ENCODE data around the gene KREMEN1. TPM values are rescaled to one million over a fixed set of nuclear protein-coding genes. Genes with fewer than 3 reads are reported as not detected.

The KREMEN1 gene
- total RNA-seq, 2 donors from 2014 or later = 0.19 to 0.55 TPM

DNA sequence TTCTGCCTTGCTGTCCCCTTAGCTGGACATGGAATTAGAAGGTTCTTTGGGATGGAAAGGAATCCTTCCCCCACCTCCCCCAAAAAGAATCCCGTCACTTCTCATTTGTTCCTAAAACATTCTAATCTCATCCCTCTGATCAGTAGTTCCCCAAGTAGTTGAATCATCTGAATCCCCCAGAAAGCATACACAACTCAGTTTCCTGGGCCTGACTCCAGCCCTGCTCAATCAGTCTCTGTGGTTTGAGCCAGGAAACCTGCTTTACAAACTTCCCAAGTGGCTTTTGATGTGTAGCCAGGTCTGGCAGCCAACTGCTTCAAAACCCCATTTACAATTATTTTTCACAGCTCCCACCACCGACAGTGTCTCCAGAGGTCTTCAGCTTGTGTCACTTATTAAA, 31.4 kb upstream of the KREMEN1 start:
- Mint-ChIP-seq H3K27ac (no peak overlapping the region), H3K36me3 (no peaks in the 10 kb centered on the region), H3K9me3 (no peaks in the 10 kb centered on the region)
- ATAC-seq = no peak
- no peak for DNase-seq (ENCODE audit: low spot score in 2 of 2)

DNA sequence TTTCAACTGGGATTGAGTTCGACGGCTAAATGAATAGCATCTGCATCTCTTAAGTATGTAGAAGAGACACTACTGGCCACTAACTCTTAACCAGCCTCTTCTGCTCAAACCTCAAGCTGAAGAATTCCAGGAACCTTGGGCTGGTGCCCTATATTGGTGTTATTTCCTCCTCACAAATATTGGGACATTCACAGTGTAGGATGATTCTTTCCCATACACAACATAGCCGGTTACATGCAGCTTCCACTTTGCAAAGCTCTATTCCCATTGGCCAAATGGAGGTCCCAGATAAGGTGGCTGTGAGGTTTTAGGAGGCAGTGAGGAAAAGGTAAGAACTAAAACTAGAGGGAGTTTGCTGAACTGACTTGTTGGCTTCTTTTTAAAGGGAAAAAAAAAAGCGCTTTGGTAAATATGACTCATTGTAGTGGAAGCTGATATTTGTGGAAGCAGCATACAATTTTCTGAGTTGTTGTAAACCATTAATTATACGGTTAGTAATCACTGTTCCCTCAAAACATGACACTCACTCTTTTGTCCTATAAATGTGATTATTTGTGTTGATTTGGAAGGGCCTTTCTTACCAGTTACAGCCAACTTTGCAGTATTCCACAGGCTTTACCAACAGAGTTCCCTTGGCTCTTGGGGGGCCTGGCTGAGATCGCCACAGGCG, 28.8 kb upstream of the KREMEN1 start:
- Mint-ChIP-seq H3K36me3 (no peaks in the 10 kb centered on the region), H3K27ac (no peak overlapping the region), H3K9me3 (no peaks in the 10 kb centered on the region)
- ATAC-seq (no peak), DNase-seq (ENCODE audit: low spot score in 2 of 2) (no peak)

DNA sequence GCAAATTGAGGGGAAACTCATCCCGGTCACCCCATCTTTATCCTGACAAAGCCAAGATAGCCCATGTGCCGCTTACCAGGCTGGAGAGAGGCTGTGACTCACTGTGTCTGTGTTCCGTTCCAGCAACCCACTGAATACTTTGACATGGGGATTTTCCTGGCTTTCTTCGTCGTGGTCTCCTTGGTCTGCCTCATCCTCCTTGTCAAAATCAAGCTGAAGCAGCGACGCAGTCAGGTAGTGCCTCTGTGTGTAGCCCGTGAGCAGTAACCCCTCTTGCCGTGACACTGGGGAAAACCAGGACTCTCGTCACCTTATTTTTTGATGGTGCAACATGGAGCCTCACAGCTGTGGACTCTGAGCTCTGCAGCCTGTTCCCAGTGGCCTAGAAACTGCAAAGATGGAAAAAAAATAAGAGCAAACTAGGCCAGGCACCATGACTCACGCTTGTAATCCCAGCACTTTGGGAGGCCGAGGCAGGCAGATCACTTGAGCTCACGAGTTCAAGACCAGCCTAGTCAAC, 28.1 kb upstream of the KREMEN1 start:
- DNase-seq (ENCODE audit: low spot score in 2 of 2) (no peak), ATAC-seq (no peak)
- Mint-ChIP-seq H3K9me3 (no peaks in the 10 kb centered on the region), H3K36me3 (no peaks in the 10 kb centered on the region), H3K27ac (no peak overlapping the region)

GRCh38 chr22:29048822-29049654, 23.8 kb upstream of the KREMEN1 start:
- no peaks in the 10 kb centered on the region for H3K36me3 Mint-ChIP-seq
- DNase-seq (ENCODE audit: low spot score in 2 of 2) = no peak
- no peaks in the 10 kb centered on the region for H3K9me3 Mint-ChIP-seq
- ATAC-seq = no peak
- peak overlapping the region in 1 of 2 donors; percentile 44 for H3K27ac Mint-ChIP-seq

DNA sequence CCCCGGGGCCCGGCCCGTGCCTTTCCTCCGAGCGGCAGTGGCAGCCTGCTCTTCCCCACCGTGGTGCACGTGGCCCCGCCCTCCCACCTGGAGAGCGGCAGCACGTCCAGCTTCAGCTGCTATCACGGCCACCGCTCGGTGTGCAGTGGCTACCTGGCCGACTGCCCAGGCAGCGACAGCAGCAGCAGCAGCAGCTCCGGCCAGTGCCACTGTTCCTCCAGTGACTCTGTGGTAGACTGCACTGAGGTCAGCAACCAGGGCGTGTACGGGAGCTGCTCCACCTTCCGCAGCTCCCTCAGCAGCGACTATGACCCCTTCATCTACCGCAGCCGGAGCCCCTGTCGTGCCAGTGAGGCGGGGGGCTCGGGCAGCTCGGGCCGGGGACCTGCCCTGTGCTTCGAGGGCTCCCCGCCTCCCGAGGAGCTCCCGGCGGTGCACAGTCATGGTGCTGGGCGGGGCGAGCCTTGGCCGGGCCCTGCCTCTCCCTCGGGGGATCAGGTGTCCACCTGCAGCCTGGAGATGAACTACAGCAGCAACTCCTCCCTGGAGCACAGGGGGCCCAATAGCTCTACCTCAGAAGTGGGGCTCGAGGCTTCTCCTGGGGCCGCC, 23.1 kb upstream of the KREMEN1 start:
- ATAC-seq (no peak), DNase-seq (ENCODE audit: low spot score in 2 of 2) (no peak)
- H3K36me3 Mint-ChIP-seq = no peaks in the 10 kb centered on the region
- H3K9me3 Mint-ChIP-seq = no peaks in the 10 kb centered on the region
- no peak overlapping the region for H3K27ac Mint-ChIP-seq

GRCh38 chr22:29050457-29050856, 22.4 kb upstream of the KREMEN1 start:
- ATAC-seq (no peak), DNase-seq (ENCODE audit: low spot score in 2 of 2) (no peak)
- Mint-ChIP-seq H3K9me3 (no peaks in the 10 kb centered on the region), H3K27ac (no peak overlapping the region), H3K36me3 (no peaks in the 10 kb centered on the region)

- Mint-ChIP-seq H3K27ac (no peak overlapping the region), H3K9me3 (no peaks in the 10 kb centered on the region), H3K36me3 (no peaks in the 10 kb centered on the region)
- no peak for ATAC-seq
- DNase-seq (ENCODE audit: low spot score in 2 of 2) = no peak
Measured at GRCh38 chr22:29053048-29053702, 19.7 kb upstream of the KREMEN1 start.

DNA sequence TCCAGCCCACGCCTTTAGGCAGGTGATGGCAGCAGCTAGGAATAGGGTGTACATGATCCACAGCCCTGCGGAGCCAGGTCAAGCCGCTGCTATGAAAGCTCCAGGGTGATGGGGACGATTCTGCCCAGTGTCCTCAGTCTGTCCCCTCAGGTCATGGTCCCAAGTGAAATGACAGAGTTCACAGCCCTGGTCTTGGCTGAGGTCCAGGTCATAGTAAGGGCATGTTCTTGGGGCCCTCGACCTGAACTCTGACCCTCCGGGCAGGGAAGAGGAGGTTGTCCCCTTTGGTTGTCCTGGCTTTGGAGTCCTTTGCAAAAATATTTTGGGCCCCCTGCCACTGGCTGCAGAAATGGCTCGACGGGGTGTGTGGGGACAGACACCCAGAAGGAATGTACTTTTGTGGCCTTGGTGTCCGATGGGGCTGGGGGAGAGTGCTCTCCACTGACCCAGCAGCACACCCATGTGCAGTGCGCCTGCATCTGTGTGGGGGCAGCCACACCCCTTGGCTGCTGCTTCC, 18.5 kb upstream of the KREMEN1 start:
- Mint-ChIP-seq H3K9me3 (no peaks in the 10 kb centered on the region), H3K27ac (no peak overlapping the region), H3K36me3 (no peaks in the 10 kb centered on the region)
- no peak for DNase-seq (ENCODE audit: low spot score in 2 of 2)
- ATAC-seq = no peak

- no peaks in the 10 kb centered on the region for H3K9me3 Mint-ChIP-seq
- no peaks in the 10 kb centered on the region for H3K36me3 Mint-ChIP-seq
- ATAC-seq (no peak), DNase-seq (ENCODE audit: low spot score in 2 of 2) (no peak)
- no peak overlapping the region for H3K27ac Mint-ChIP-seq
Measured at GRCh38 chr22:29055192-29055830, 17.5 kb upstream of the KREMEN1 start.

DNA sequence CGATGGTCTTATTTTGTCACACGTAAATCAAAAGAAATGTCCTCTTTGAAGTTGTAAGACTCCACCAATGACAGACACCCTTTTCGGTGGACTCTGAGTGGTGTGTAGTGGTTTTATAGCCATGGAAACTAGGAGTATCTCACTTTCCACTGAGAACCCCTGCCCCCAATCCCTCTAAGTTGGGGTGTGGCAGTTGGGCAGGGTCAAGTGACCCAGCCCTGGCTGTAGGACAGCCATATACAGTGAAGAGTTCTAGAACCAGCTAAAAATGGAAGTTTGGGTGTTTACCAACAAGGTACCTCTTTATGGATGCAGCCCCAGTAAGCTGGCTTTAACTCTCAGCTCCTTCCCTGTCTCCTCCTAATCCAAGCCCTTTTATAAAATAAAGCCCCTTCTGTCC, 16.4 kb upstream of the KREMEN1 start:
- DNase-seq (ENCODE audit: low spot score in 2 of 2) (no peak), ATAC-seq (no peak)
- Mint-ChIP-seq H3K27ac (no peak overlapping the region), H3K9me3 (no peaks in the 10 kb centered on the region), H3K36me3 (no peaks in the 10 kb centered on the region)

- H3K27ac Mint-ChIP-seq = peak overlapping the region in 1 of 2 donors; percentile 3
- ATAC-seq = no peak
- H3K9me3 Mint-ChIP-seq = no peaks in the 10 kb centered on the region
- no peaks in the 10 kb centered on the region for H3K36me3 Mint-ChIP-seq
- DNase-seq (ENCODE audit: low spot score in 2 of 2) = no peak
Measured at GRCh38 chr22:29060251-29060869, 12.5 kb upstream of the KREMEN1 start.

DNA sequence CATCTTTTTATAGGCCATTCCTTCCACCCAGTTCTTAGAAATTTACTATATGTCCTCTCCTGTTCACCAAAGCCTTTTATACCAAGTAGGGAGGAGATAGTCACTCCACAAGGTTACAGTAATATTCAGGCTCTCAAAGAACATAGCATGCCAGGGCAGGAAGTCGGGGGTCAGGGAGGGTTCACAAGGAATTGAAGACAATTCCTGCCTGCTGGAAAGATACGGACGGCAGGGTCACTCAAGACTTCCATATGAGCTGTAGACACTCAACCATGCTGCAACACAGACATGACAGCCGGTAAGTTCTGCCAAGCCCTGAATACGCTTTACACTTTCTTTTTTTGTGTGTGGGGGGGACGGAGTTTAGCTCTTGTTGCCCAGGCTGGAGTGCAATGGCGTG, 11.9 kb upstream of the KREMEN1 start:
- ATAC-seq (no peak), DNase-seq (ENCODE audit: low spot score in 2 of 2) (no peak)
- Mint-ChIP-seq H3K9me3 (no peaks in the 10 kb centered on the region), H3K36me3 (no peaks in the 10 kb centered on the region), H3K27ac (no peak overlapping the region)

GRCh38 chr22:29061773-29062172, 11.1 kb upstream of the KREMEN1 start, which contains the start of gene C22orf31:
TSS of gene C22orf31 (minus strand) at chr22:29061831. CDS start at chr22:29061792, 39 bp downstream.
- Mint-ChIP-seq H3K9me3 (no peaks in the 10 kb centered on the region), H3K27ac (no peak within 1 kb of the TSS), H3K36me3 (no peaks in the 10 kb centered on the region)
- ATAC-seq (no peak), DNase-seq (ENCODE audit: low spot score in 2 of 2) (no peak)

DNA sequence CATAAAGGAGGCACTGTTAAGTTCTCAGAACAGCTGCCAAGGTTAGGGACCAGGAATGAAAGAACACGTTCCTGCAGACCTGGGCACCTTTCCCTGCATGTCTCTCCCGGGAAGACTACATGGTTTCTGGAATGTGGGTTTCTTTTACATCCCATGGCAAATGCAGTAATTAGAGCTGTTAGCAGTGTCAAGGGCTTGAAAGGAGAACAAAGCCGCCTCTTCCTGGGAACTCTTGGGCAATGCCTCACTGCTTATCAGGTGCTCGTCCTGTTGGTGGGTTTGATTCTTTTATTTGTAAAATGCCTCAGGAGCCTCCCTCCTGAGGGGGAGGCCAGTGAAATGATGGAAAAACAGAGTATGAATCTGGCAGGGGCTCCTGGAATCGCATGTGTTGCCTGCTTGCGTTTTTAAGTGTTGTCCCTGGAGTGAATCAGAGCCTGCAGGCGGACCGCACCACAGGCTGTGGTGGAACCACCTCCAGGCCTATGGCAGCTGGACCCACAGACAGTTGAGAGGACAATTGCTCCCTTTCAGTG, 10.5 kb upstream of the KREMEN1 start:
- H3K36me3 Mint-ChIP-seq = no peaks in the 10 kb centered on the region
- H3K27ac Mint-ChIP-seq = no peak overlapping the region
- no peak for ATAC-seq
- H3K9me3 Mint-ChIP-seq = no peaks in the 10 kb centered on the region
- DNase-seq (ENCODE audit: low spot score in 2 of 2) = no peak

- ATAC-seq (no peak), DNase-seq (ENCODE audit: low spot score in 2 of 2) (no peak)
- Mint-ChIP-seq H3K36me3 (no peaks in the 10 kb centered on the region), H3K27ac (no peak overlapping the region), H3K9me3 (no peaks in the 10 kb centered on the region)
Measured at GRCh38 chr22:29065468-29066190, 7.2 kb upstream of the KREMEN1 start.
